Measurements from ENCODE around the gene SLC39A8.
"Not testable (repeated sequence)": the region's sequence is repeated elsewhere in the genome, so short reads cannot be mapped to it uniquely, and the experiment has no call there.

SLC39A8 gene

GRCh38 chr4:102344954-102345794 is at the start of gene SLC39A8:
Gene SLC39A8 (minus strand): TSS chr4:102345482. CDS start chr4:102344662, 820 bp downstream.
- peak; percentile 94 for DNase-seq

- DNase-seq = no peak
Measured at GRCh38 chr4:102392033-102392744, 46.9 kb upstream of the SLC39A8 start.

GRCh38 chr4:102390438-102390837 is 45.2 kb upstream of the SLC39A8 start:
- peak; percentile 98 for DNase-seq

GRCh38 chr4:102388611-102389010 is 43.3 kb upstream of the SLC39A8 start:
- DNase-seq = no peak

- DNase-seq = no peak
Measured at GRCh38 chr4:102387552-102388150, 42.4 kb upstream of the SLC39A8 start.

- DNase-seq = no peak
Measured at GRCh38 chr4:102386966-102387365, 41.7 kb upstream of the SLC39A8 start.

- DNase-seq = not testable (repeated sequence)
Measured at GRCh38 chr4:102380253-102380652, 35.0 kb upstream of the SLC39A8 start.

GRCh38 chr4:102362922-102363432 is 17.7 kb upstream of the SLC39A8 start:
- DNase-seq = no peak

GRCh38 chr4:102358128-102358527 is 12.8 kb upstream of the SLC39A8 start:
- DNase-seq = no peak

- not testable (repeated sequence) for DNase-seq
Measured at GRCh38 chr4:102357637-102358036, 12.4 kb upstream of the SLC39A8 start.

GRCh38 chr4:102356562-102357202 is 11.4 kb upstream of the SLC39A8 start:
- no peak for DNase-seq

GRCh38 chr4:102355748-102356147 is 10.5 kb upstream of the SLC39A8 start:
- no peak for DNase-seq

- DNase-seq = no peak
Measured at GRCh38 chr4:102354671-102355454, 9.6 kb upstream of the SLC39A8 start.

GRCh38 chr4:102352781-102353180 is 7.5 kb upstream of the SLC39A8 start:
- DNase-seq = no peak

- DNase-seq = no peak
Measured at GRCh38 chr4:102350634-102351033, 5.4 kb upstream of the SLC39A8 start.

- DNase-seq = no peak
Measured at GRCh38 chr4:102348701-102349100, 3.4 kb upstream of the SLC39A8 start.

- DNase-seq = peak; percentile 56
Measured at GRCh38 chr4:102345795-102346100, 466 bp upstream of the SLC39A8 start.

- peak; percentile 78 for DNase-seq
Measured at GRCh38 chr4:102344520-102344953, 745 bp downstream of the SLC39A8 start.

GRCh38 chr4:102343964-102344519 is 1.2 kb downstream of the SLC39A8 start:
- no peak for DNase-seq

GRCh38 chr4:102342404-102343074 is 2.7 kb downstream of the SLC39A8 start:
- DNase-seq = no peak

GRCh38 chr4:102341201-102341600 is 4.1 kb downstream of the SLC39A8 start:
- no peak for DNase-seq
